ENCODE data around the gene GLDC. TPM values are rescaled to one million over a fixed set of nuclear protein-coding genes. Genes with fewer than 3 reads are reported as not detected.
"Not testable (repeated sequence)": the region's sequence is repeated elsewhere in the genome, so short reads cannot be mapped to it uniquely, and the experiment has no call there.

Gene GLDC
- total and polyA plus RNA-seq, 4 donors = 26.7 to 102 (median 59.3) TPM

DNA sequence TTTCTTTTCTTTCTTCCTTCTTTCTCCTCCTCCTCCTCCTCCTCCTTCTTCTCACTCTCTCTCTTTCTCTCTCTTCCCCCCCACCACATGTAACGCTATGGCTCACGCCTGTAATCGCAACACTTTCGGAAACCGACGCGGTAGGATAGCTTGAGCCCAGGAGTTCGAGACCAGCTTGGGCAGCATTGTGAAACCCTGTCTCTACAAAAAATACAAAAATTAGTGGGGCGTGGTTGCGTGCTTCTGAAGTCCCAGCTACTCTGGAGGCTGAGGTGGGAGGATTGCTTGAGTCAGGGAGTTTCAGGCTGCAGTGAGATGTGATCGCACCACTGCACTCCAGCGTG is 736 bp upstream of the GLDC start:
- H3K36me3 ChIP-seq (ENCODE audit: control insufficient read depth in 4 of 4, insufficient read depth in 3 of 4, low read depth in 1 of 4, low read length in 3 of 4) = peaks cover 0 to 3% (median 0%) of the 10 kb centered on the region in 4 donors
- H3K27ac ChIP-seq (ENCODE audit: low read depth in 1 of 2, low read length in 2 of 2) = peak overlapping the region; percentile 70 to 76
- peak overlapping the region; percentile 64 to 72 for H3K9ac ChIP-seq (ENCODE audit: low read depth in 1 of 2, low read length in 2 of 2)
- peaks cover 4 to 20% (median 14%) of the 10 kb centered on the region in 4 donors for H3K4me1 ChIP-seq (ENCODE audit: control insufficient read depth in 4 of 4, insufficient read depth in 4 of 4, low read length in 3 of 4)
- no peaks in the 10 kb centered on the region for H3K9me3 ChIP-seq (ENCODE audit: control insufficient read depth in 4 of 4, low read length in 3 of 4)
- no peak for DNase-seq (ENCODE audit: low spot score)
- no peak for TF ChIP-seq YY1 (IDR thresholded peaks at IDR 0.05)
- no peak for TF ChIP-seq GABPA (IDR thresholded peaks at IDR 0.05 in 1 of 2, conservative IDR thresholded peaks at IDR 0.05 in 1 of 2)
- no peak for TF ChIP-seq JUND (IDR thresholded peaks at IDR 0.05)
- no peak for TF ChIP-seq ZBTB33 (IDR thresholded peaks at IDR 0.05)
- TF ChIP-seq NR2F2 (IDR thresholded peaks at IDR 0.05) = no peak
- TF ChIP-seq TAF1 (conservative IDR thresholded peaks at IDR 0.05) = no peak
- no peak for TF ChIP-seq FOXA1 (IDR thresholded peaks at IDR 0.05)
- TF ChIP-seq FOXA2 (IDR thresholded peaks at IDR 0.05) = no peak
- TF ChIP-seq, protein P1, sequence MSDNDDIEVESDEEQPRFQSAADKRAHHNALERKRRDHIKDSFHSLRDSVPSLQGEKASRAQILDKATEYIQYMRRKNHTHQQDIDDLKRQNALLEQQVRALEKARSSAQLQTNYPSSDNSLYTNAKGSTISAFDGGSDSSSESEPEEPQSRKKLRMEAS (IDR thresholded peaks at IDR 0.05) = no peak
- TF ChIP-seq HNF4G (IDR thresholded peaks at IDR 0.05) = no peak
- TF ChIP-seq ATF3 (IDR thresholded peaks at IDR 0.05) = no peak
- TF ChIP-seq SP1 (IDR thresholded peaks at IDR 0.05) = no peak
- TF ChIP-seq RAD21 (IDR thresholded peaks at IDR 0.05) = no peak
- no peak for TF ChIP-seq EGR1 (IDR thresholded peaks at IDR 0.05; ENCODE audit: low read depth in 2 of 2)
- TF ChIP-seq, protein P2, sequence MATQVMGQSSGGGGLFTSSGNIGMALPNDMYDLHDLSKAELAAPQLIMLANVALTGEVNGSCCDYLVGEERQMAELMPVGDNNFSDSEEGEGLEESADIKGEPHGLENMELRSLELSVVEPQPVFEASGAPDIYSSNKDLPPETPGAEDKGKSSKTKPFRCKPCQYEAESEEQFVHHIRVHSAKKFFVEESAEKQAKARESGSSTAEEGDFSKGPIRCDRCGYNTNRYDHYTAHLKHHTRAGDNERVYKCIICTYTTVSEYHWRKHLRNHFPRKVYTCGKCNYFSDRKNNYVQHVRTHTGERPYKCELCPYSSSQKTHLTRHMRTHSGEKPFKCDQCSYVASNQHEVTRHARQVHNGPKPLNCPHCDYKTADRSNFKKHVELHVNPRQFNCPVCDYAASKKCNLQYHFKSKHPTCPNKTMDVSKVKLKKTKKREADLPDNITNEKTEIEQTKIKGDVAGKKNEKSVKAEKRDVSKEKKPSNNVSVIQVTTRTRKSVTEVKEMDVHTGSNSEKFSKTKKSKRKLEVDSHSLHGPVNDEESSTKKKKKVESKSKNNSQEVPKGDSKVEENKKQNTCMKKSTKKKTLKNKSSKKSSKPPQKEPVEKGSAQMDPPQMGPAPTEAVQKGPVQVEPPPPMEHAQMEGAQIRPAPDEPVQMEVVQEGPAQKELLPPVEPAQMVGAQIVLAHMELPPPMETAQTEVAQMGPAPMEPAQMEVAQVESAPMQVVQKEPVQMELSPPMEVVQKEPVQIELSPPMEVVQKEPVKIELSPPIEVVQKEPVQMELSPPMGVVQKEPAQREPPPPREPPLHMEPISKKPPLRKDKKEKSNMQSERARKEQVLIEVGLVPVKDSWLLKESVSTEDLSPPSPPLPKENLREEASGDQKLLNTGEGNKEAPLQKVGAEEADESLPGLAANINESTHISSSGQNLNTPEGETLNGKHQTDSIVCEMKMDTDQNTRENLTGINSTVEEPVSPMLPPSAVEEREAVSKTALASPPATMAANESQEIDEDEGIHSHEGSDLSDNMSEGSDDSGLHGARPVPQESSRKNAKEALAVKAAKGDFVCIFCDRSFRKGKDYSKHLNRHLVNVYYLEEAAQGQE (IDR thresholded peaks at IDR 0.05) = no peak
- TF ChIP-seq, protein P3, sequence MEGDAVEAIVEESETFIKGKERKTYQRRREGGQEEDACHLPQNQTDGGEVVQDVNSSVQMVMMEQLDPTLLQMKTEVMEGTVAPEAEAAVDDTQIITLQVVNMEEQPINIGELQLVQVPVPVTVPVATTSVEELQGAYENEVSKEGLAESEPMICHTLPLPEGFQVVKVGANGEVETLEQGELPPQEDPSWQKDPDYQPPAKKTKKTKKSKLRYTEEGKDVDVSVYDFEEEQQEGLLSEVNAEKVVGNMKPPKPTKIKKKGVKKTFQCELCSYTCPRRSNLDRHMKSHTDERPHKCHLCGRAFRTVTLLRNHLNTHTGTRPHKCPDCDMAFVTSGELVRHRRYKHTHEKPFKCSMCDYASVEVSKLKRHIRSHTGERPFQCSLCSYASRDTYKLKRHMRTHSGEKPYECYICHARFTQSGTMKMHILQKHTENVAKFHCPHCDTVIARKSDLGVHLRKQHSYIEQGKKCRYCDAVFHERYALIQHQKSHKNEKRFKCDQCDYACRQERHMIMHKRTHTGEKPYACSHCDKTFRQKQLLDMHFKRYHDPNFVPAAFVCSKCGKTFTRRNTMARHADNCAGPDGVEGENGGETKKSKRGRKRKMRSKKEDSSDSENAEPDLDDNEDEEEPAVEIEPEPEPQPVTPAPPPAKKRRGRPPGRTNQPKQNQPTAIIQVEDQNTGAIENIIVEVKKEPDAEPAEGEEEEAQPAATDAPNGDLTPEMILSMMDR (IDR thresholded peaks at IDR 0.05; ENCODE audit: low read depth, low read length, missing input control) = no peak
- no peak for TF ChIP-seq HNF4A (conservative IDR thresholded peaks at IDR 0.05)
- WGBS = 15% methylated on average over 12 of the region's 12 CpGs
- H3K4me3 ChIP-seq (ENCODE audit: low read depth in 1 of 3, low read length in 3 of 3) = peak overlapping the region; percentile 62 to 85 (median 70)
- no peaks in the 10 kb centered on the region for H3K27me3 ChIP-seq (ENCODE audit: control insufficient read depth in 4 of 4, insufficient read depth in 4 of 4, low read length in 3 of 4)

DNA sequence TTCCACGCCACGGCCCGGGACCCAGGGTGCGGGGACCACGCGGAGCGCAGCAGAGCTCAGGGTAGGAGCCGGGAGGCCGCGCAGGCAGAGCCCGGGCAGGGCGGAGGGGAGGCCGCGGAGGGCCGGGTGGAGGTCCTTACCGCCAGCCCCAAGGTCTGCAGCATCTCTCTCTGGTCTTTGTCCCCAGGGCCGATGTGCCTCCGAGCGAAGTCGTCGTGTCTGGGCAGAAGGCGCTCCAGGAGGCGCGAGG is 499 bp downstream of the GLDC start:
- Histone ChIP-seq H3K27ac (ENCODE audit: low read depth in 1 of 2, low read length in 2 of 2) (peak overlapping the region; percentile 69 to 86), H3K4me1 (ENCODE audit: control insufficient read depth in 4 of 4, insufficient read depth in 4 of 4, low read length in 3 of 4) (peaks cover 8 to 32% (median 26%) of the 10 kb centered on the region in 4 donors), H3K9ac (ENCODE audit: low read depth in 1 of 2, low read length in 2 of 2) (peak overlapping the region; percentile 83 to 93), H3K4me3 (ENCODE audit: low read depth in 1 of 3, low read length in 3 of 3) (peak overlapping the region; percentile 85 to 89 (median 87))
- H3K36me3 ChIP-seq (ENCODE audit: control insufficient read depth in 4 of 4, insufficient read depth in 3 of 4, low read depth in 1 of 4, low read length in 3 of 4); H3K27me3 ChIP-seq (ENCODE audit: control insufficient read depth in 4 of 4, insufficient read depth in 4 of 4, low read length in 3 of 4); H3K9me3 ChIP-seq (ENCODE audit: control insufficient read depth in 4 of 4, low read length in 3 of 4); DNase-seq (ENCODE audit: low spot score): not testable (repeated sequence)
- WGBS = 6% methylated on average over 24 of the region's 24 CpGs

All from liver (tissue), 9 donors.